Neural cell (in vitro differentiated cells): ENCODE measurements around the gene JOSD2. TPM values are rescaled to one million over a fixed set of nuclear protein-coding genes. Genes with fewer than 3 reads are reported as not detected.

ENCODE experiments used
- H2AFZ ChIP-seq: fragments of 200-600, 300-800 bp; sonication (generic), shearing (Covaris generic); 2 replicates; pipeline ENCODE4 v1.6.0; 2014; ENCODE audit warnings: low read depth, mild to moderate bottlenecking, antibody characterized with exemption, low read length, moderate library complexity
- H3F3A ChIP-seq: fragments of 200-600 bp; shearing (Covaris generic); 2 replicates; pipeline ENCODE4 v1.6.1; 2016; ENCODE audit warnings: mild to moderate bottlenecking, moderate library complexity, mixed read lengths, antibody characterized with exemption, low read length; ENCODE audit not compliant: insufficient read depth, poor library complexity, severe bottlenecking
- H3K27ac ChIP-seq: fragments of 200-600, 300-800 bp; sonication (generic), shearing (Covaris generic); 2 replicates; pipeline ENCODE4 v1.5.1; 2014; ENCODE audit warnings: mild to moderate bottlenecking, low read length, moderate library complexity
- H3K27me3 ChIP-seq: fragments of 300-800, 200-600 bp; sonication (generic), shearing (Covaris generic); 2 replicates; pipeline ENCODE4 v1.6.0; 2014; ENCODE audit warnings: mild to moderate bottlenecking, low read depth, low read length, moderate library complexity; ENCODE audit not compliant: insufficient read depth
- H3K36me3 ChIP-seq: fragments of 300-800, 200-600 bp; sonication (generic), shearing (Covaris generic); 2 replicates; pipeline ENCODE4 v1.5.1; 2014; ENCODE audit warnings: mild to moderate bottlenecking, antibody characterized with exemption, low read length, moderate library complexity; ENCODE audit not compliant: insufficient read depth
- H3K4me2 ChIP-seq: fragments of 300-800, 200-600 bp; sonication (generic), shearing (Covaris generic); 2 replicates; pipeline ENCODE4 v1.6.0; 2014; ENCODE audit warnings: mild to moderate bottlenecking, low read length
- H3K4me3 ChIP-seq: fragments of 300-800, 200-600 bp; sonication (generic), shearing (Covaris generic); 2 replicates; pipeline ENCODE4 v1.5.1; 2014; ENCODE audit warnings: mild to moderate bottlenecking, low read length, moderate library complexity
- H3K79me2 ChIP-seq: fragments of 200-600 bp; shearing (Covaris generic); replicated peaks from 2 replicates; pipeline ENCODE4 v1.6.0; 2014; ENCODE audit warnings: mild to moderate bottlenecking, low read length, moderate library complexity; ENCODE audit not compliant: insufficient read depth
- H3K9ac ChIP-seq: fragments of 300-800, 200-600 bp; sonication (generic), shearing (Covaris generic); 2 replicates; pipeline ENCODE4 v1.6.1; 2016; ENCODE audit warnings: mild to moderate bottlenecking, low read length, mixed read lengths
- H3K9me2 ChIP-seq: fragments of 200-600 bp; shearing (Covaris generic); 2 replicates; pipeline ENCODE4 v1.6.1; 2016; ENCODE audit warnings: mild to moderate bottlenecking, low read length, mixed read lengths; ENCODE audit not compliant: insufficient read depth
- H3K9me3 ChIP-seq: fragments of 200-600, 300-800 bp; sonication (generic), shearing (Covaris generic); 2 replicates; pipeline ENCODE4 v1.6.1; 2016; ENCODE audit warnings: mild to moderate bottlenecking, mixed run types, low read length, moderate library complexity, mixed read lengths
- H4K20me1 ChIP-seq: fragments of 200-600 bp; shearing (Covaris generic); 2 replicates; pipeline ENCODE4 v1.6.1; 2016; ENCODE audit warnings: mild to moderate bottlenecking, mixed run types; ENCODE audit not compliant: insufficient read depth
- CTCF ChIP-seq: fragments of 450-650 bp; IDR thresholded peaks from 2 replicates; pipeline ENCODE4 v1.5.1; 2014; ENCODE audit warnings: antibody characterized with exemption, mild to moderate bottlenecking, moderate library complexity; ENCODE audit not compliant: poor library complexity, severe bottlenecking
- EP300 ChIP-seq: fragments of 450-650 bp; conservative IDR thresholded peaks from 2 replicates; pipeline ENCODE4 v1.6.1; 2014; ENCODE audit warnings: antibody characterized with exemption, mild to moderate bottlenecking, moderate library complexity; ENCODE audit not compliant: poor library complexity, severe bottlenecking
- EZH2 ChIP-seq: fragments of 200-600, 300-800 bp; shearing (Covaris generic), sonication (generic); IDR thresholded peaks from 2 replicates; pipeline ENCODE4 v1.6.1; 2014; ENCODE audit warnings: antibody characterized with exemption, low read length, borderline replicate concordance, mild to moderate bottlenecking; ENCODE audit not compliant: insufficient read depth, poor library complexity, severe bottlenecking
- MXI1 ChIP-seq: fragments of 450-650 bp; conservative IDR thresholded peaks from 2 replicates; pipeline ENCODE4 v1.6.1; 2014; ENCODE audit warnings: antibody characterized with exemption, mild to moderate bottlenecking; ENCODE audit not compliant: poor library complexity, severe bottlenecking
- POLR2AphosphoS5 ChIP-seq: IDR thresholded peaks from 2 replicates; pipeline ENCODE4 v1.6.1; 2012
- RAD21 ChIP-seq: fragments of 450-650 bp; conservative IDR thresholded peaks from 2 replicates; pipeline ENCODE4 v1.6.1; 2014; ENCODE audit warnings: antibody characterized with exemption, mild to moderate bottlenecking, moderate library complexity
- REST ChIP-seq: IDR thresholded peaks from 2 replicates; pipeline ENCODE4 v1.6.1; 2012; ENCODE audit warnings: borderline replicate concordance
- SMC3 ChIP-seq: fragments of 450-650 bp; conservative IDR thresholded peaks from 2 replicates; pipeline ENCODE4 v1.6.1; 2014; ENCODE audit warnings: antibody characterized with exemption, mild to moderate bottlenecking, moderate library complexity; ENCODE audit not compliant: poor library complexity
- TAF1 ChIP-seq: IDR thresholded peaks from 2 replicates; pipeline ENCODE4 v1.6.1; 2012; ENCODE audit warnings: low read depth
- polyA plus RNA-seq: library from polyadenylated mRNA; depleted of rRNA; stranded (reverse); fragments of >200 nt; gene quantifications from 2 replicates; pipeline ENCODE4 v1.2.3, GENCODE V29; 2014

The JOSD2 gene
- polyA plus RNA-seq, 1 donor from 2014 or later, result 10.7 TPM

GRCh38 chr19:50492303-50493052 is 18.5 kb downstream of the JOSD2 start:
- Histone ChIP-seq H3K79me2 (no peaks in the 10 kb centered on the region), H3K27ac (no peak overlapping the region), H3K4me3 (no peak overlapping the region)

GRCh38 chr19:50490991-50491472 is 20.0 kb downstream of the JOSD2 start:
- no peaks in the 10 kb centered on the region for H3K9me2 ChIP-seq
- no peaks in the 10 kb centered on the region for H3K79me2 ChIP-seq
- H3K4me3 ChIP-seq, result no peak overlapping the region
- peaks cover 34% of the 10 kb centered on the region for H3K27me3 ChIP-seq
- no peaks in the 10 kb centered on the region for H4K20me1 ChIP-seq
- H3K9ac ChIP-seq, result no peak overlapping the region
- H3K27ac ChIP-seq, result no peak overlapping the region
- H3F3A ChIP-seq, result no peaks in the 10 kb centered on the region
- H3K9me3 ChIP-seq, result no peaks in the 10 kb centered on the region
- TF ChIP-seq MXI1, result no peak
- no peak for TF ChIP-seq EP300
- TF ChIP-seq REST, result no peak
- TF ChIP-seq RAD21, result no peak
- TF ChIP-seq POLR2AphosphoS5, result no peak
- no peak for TF ChIP-seq CTCF
- TF ChIP-seq TAF1, result no peak
- TF ChIP-seq SMC3, result no peak
- TF ChIP-seq EZH2, result no peak
- H3K36me3 ChIP-seq, result no peaks in the 10 kb centered on the region
- no peak overlapping the region for H3K4me2 ChIP-seq
- no peak overlapping the region for H2AFZ ChIP-seq

More at GRCh38 chr19:50492303-50493052, 18.5 kb downstream of the JOSD2 start:
- peaks cover 34% of the 10 kb centered on the region for H3K27me3 ChIP-seq
- H4K20me1 ChIP-seq, result no peaks in the 10 kb centered on the region
- no peak for TF ChIP-seq MXI1
- no peak for TF ChIP-seq RAD21
- TF ChIP-seq POLR2AphosphoS5, result no peak
- no peaks in the 10 kb centered on the region for H3K9me2 ChIP-seq
- H3K4me2 ChIP-seq, result no peak overlapping the region
- no peaks in the 10 kb centered on the region for H3F3A ChIP-seq
- H2AFZ ChIP-seq, result no peak overlapping the region
- no peaks in the 10 kb centered on the region for H3K36me3 ChIP-seq
- no peak overlapping the region for H3K9ac ChIP-seq
- no peaks in the 10 kb centered on the region for H3K9me3 ChIP-seq
